HepG2 (cell line): ENCODE measurements around the gene ESR2. TPM values are rescaled to one million over a fixed set of nuclear protein-coding genes. Genes with fewer than 3 reads are reported as not detected.

Experiments used
- ATAC-seq: fragments of 200-7000 bp; cut with Tn5 transposase; 3 replicates; pipeline ENCODE4 v1.9.1; 2020; ENCODE audit warnings: mild to moderate bottlenecking, moderate library complexity
- BruUV-seq: library from RNA; stranded (reverse); fragments of 400-500 nt; replicated peaks from 2 replicates; lab custom pipeline; 2021; lab: Mats Ljungman, UMichigan
- CTCF ChIA-PET: fragments of 300-600 bp; formaldehyde crosslinking; extraction: SDS; loops from one replicate; lab custom pipeline; 2021; ENCODE audit warnings: low total read pairs, inconsistent platforms, low intra/inter-chr PET ratio; lab: Yijun Ruan, JAX
- POLR2A ChIA-PET: fragments of 350-600 bp; sonication (Branson Sonifier 250); formaldehyde crosslinking; loops from one replicate; lab custom pipeline; 2020; ENCODE audit warnings: antibody characterized with exemption, inconsistent platforms; lab: Yijun Ruan, JAX
- DNase-seq: peaks from one replicate; pipeline ENCODE4 v3.0.0-alpha.2; 2015; ENCODE audit warnings: low spot score
- FAIRE-seq: peaks from 3 replicates; lab custom pipeline; 2011; peaks lifted over from hg19 to GRCh38; lab: Jason Lieb, UNC
- H2AFZ ChIP-seq: one replicate; pipeline ENCODE4 v1.6.1; 2011; ENCODE audit warnings: low read length, inconsistent platforms
- H3K27ac ChIP-seq: fragments of 300-600 bp; 3 replicates; pipeline ENCODE4 v1.8.0; 2011; ENCODE audit warnings: mixed run types, mild to moderate bottlenecking, mixed read lengths, low read length, inconsistent platforms; ENCODE audit not compliant: insufficient read depth; ENCODE audit errors: extremely low read length
- H3K27me3 ChIP-seq, 2 experiments: fragments of 200-600 bp in 1 of 2; 2 replicates in 1 of 2; 3 replicates in 1 of 2; pipeline versions ENCODE4 v1.6.0 to v1.8.0; 2011; ENCODE audit warnings: low read length in 2 of 2, mild to moderate bottlenecking in 2 of 2, moderate library complexity in 2 of 2, inconsistent platforms in 1 of 2; ENCODE audit not compliant: insufficient read depth in 2 of 2, control insufficient read depth in 1 of 2
- H3K36me3 ChIP-seq, 2 experiments: fragments of 200-600 bp in 1 of 2; replicated peaks in 1 of 2; 2 replicates in 1 of 2; 3 replicates in 1 of 2; pipeline versions ENCODE4 v1.5.1 to v1.8.0; 2011; ENCODE audit warnings: low read length in 2 of 2, inconsistent platforms in 1 of 2; ENCODE audit not compliant: insufficient read depth in 2 of 2, control insufficient read depth in 1 of 2
- H3K4me1 ChIP-seq: 2 replicates; pipeline ENCODE4 v1.5.1; 2012; ENCODE audit warnings: low read length, inconsistent platforms; ENCODE audit not compliant: insufficient read depth
- H3K4me2 ChIP-seq: 2 replicates; pipeline ENCODE4 v1.6.0; 2011; ENCODE audit warnings: low read depth, low read length, inconsistent platforms
- H3K4me3 ChIP-seq, 3 experiments: fragments of 200-600 bp in 1 of 3; sonication (generic), shearing (Covaris generic) in 1 of 3; replicated peaks in 1 of 3; 2 replicates each; pipeline ENCODE4 v1.5.1; 2011 to 2016; ENCODE audit warnings: low read length in 3 of 3, inconsistent platforms in 2 of 3, low read depth in 2 of 3, mild to moderate bottlenecking in 2 of 3, control low read depth in 1 of 3, mixed read lengths in 1 of 3; ENCODE audit not compliant: insufficient read depth in 1 of 3
- H3K79me2 ChIP-seq: one replicate; pipeline ENCODE4 v1.6.1; 2011; ENCODE audit warnings: low read length, inconsistent platforms; ENCODE audit not compliant: insufficient read depth
- H3K9ac ChIP-seq: 2 replicates; pipeline ENCODE4 v1.6.0; 2011; ENCODE audit warnings: mild to moderate bottlenecking, low read depth, low read length, inconsistent platforms; ENCODE audit not compliant: insufficient read depth
- H3K9me3 ChIP-seq: 2 replicates; pipeline ENCODE4 v1.5.1; 2012; ENCODE audit warnings: mild to moderate bottlenecking, low read length
- H4K20me1 ChIP-seq: 2 replicates; pipeline ENCODE4 v1.6.0; 2011; ENCODE audit warnings: inconsistent platforms, mild to moderate bottlenecking, low read length, moderate library complexity; ENCODE audit not compliant: insufficient read depth
- ADNP ChIP-seq: sonication (generic); formaldehyde crosslinking; IDR thresholded peaks from 2 replicates; pipeline ENCODE4 v1.4.0; 2020; ENCODE audit warnings: missing genetic modification reagents
- BCLAF1 ChIP-seq: fragments of 450-650 bp; IDR thresholded peaks from 2 replicates; pipeline ENCODE4 v1.6.1; 2017; ENCODE audit warnings: mild to moderate bottlenecking
- DPF2 ChIP-seq: sonication (generic); formaldehyde crosslinking; IDR thresholded peaks from 2 replicates; pipeline ENCODE4 v1.4.0; 2020; ENCODE audit warnings: mild to moderate bottlenecking, low read depth, missing genetic modification reagents, borderline replicate concordance
- FIP1L1 ChIP-seq: fragments of 200-400 bp; formaldehyde crosslinking; IDR thresholded peaks from 2 replicates; pipeline ENCODE4 v1.6.1; 2018; ENCODE audit warnings: low read depth, mild to moderate bottlenecking, low read length, moderate library complexity, borderline replicate concordance; ENCODE audit not compliant: insufficient read depth
- FOXP4 ChIP-seq: sonication (generic); formaldehyde crosslinking; IDR thresholded peaks from 2 replicates; pipeline ENCODE4 v1.4.0; 2020; ENCODE audit warnings: missing genetic modification reagents
- HMG20A ChIP-seq: IDR thresholded peaks from 2 replicates; pipeline ENCODE4 v1.6.1; 2016; ENCODE audit warnings: borderline replicate concordance
- HOXA3 ChIP-seq: sonication (generic); formaldehyde crosslinking; IDR thresholded peaks from 2 replicates; pipeline ENCODE4 v1.5.0; 2020; ENCODE audit warnings: missing genetic modification reagents
- MEF2D ChIP-seq: sonication (generic); formaldehyde crosslinking; IDR thresholded peaks from 2 replicates; pipeline ENCODE4 v1.5.1; 2020; ENCODE audit warnings: mild to moderate bottlenecking, missing genetic modification reagents
- PREB ChIP-seq: sonication (generic); formaldehyde crosslinking; IDR thresholded peaks from 2 replicates; pipeline ENCODE4 v1.4.0; 2020; ENCODE audit warnings: missing genetic modification reagents
- RAD21 ChIP-seq: fragments of 450-650 bp; formaldehyde crosslinking; IDR thresholded peaks from 2 replicates; pipeline ENCODE4 v1.5.0; 2020; ENCODE audit warnings: mild to moderate bottlenecking
- SYNCRIP ChIP-seq: fragments of 200-400 bp; formaldehyde crosslinking; IDR thresholded peaks from 2 replicates; pipeline ENCODE4 v1.6.1; 2018; ENCODE audit warnings: mild to moderate bottlenecking, low read depth, low read length; ENCODE audit not compliant: insufficient read depth
- THYN1 ChIP-seq: sonication (generic); formaldehyde crosslinking; IDR thresholded peaks from 2 replicates; pipeline ENCODE4 v1.8.1; 2023; ENCODE audit warnings: low read depth, mild to moderate bottlenecking, moderate library complexity, missing genetic modification reagents, borderline replicate concordance
- ZEB1 ChIP-seq: IDR thresholded peaks from 2 replicates; pipeline ENCODE4 v1.6.1; 2012; ENCODE audit warnings: mild to moderate bottlenecking, low read depth, inconsistent platforms; ENCODE audit not compliant: insufficient replicate concordance
- ZNF121 ChIP-seq: sonication (generic); formaldehyde crosslinking; IDR thresholded peaks from 2 replicates; pipeline ENCODE4 v1.5.0; 2020; ENCODE audit warnings: mild to moderate bottlenecking, missing genetic modification reagents
- ZNF253 ChIP-seq: sonication (generic); formaldehyde crosslinking; IDR thresholded peaks from 2 replicates; pipeline ENCODE4 v1.8.0; 2022; ENCODE audit warnings: mild to moderate bottlenecking, missing genetic modification reagents, borderline replicate concordance
- ZNF501 ChIP-seq: sonication (generic); formaldehyde crosslinking; IDR thresholded peaks from 2 replicates; pipeline ENCODE4 v1.5.1; 2020; ENCODE audit warnings: mild to moderate bottlenecking, moderate library complexity, missing genetic modification reagents
- ZNF546 ChIP-seq: sonication (generic); formaldehyde crosslinking; conservative IDR thresholded peaks from 2 replicates; pipeline ENCODE4 v1.8.1; 2023; ENCODE audit warnings: mild to moderate bottlenecking, missing genetic modification reagents
- ZNF780A ChIP-seq: sonication (generic); formaldehyde crosslinking; IDR thresholded peaks from 2 replicates; pipeline ENCODE4 v1.8.0; 2022; ENCODE audit warnings: mild to moderate bottlenecking, missing genetic modification reagents, moderate library complexity
- WGBS: methylation state at CpG from one replicate; pipeline ENCODE4 v1.1.6; 2017; ENCODE audit warnings: low lambda C conversion rate; 5-methylcytosine and 5-hydroxymethylcytosine counted together
- in situ Hi-C: cut with HindIII; loops from 2 replicates; pipeline ENCODE4 v1.10.0; 2017; ENCODE audit warnings: low pct_unique_long_range_greater_than_20kb; ENCODE audit not compliant: extremely low pct_ligation_motif_present
- intact Hi-C: fragments of 100-400 bp; cut with micrococcal nuclease; formaldehyde crosslinking; loops from one replicate; pipeline ENCODE4 v1.10.0; 2022; ENCODE audit not compliant: unreplicated experiment
- polyA plus RNA-seq, 8 experiments: library from polyadenylated mRNA; depleted of rRNA in 3 of 8; stranded (reverse) in 7 of 8; unstranded in 1 of 8; fragments of >200 nt; fragmentation: Illumina TruSeq in 4 of 8; extraction: Trizol in 4 of 8; gene quantifications; 2 replicates each; pipeline versions ENCODE4 v1.2.1 to v1.2.3, GENCODE V29; 2011 to 2016; ENCODE audit warnings: low read depth in 4 of 8, missing spikeins in 1 of 8, mixed read lengths in 1 of 8; ENCODE audit not compliant: insufficient read depth in 1 of 8
- total RNA-seq, 5 experiments: library from RNA; depleted of rRNA; stranded (reverse); fragments of >200 nt; fragmentation: Illumina TruSeq; extraction: Trizol; gene quantifications; 2 replicates each; pipeline ENCODE4 v1.2.3, GENCODE V29; 2016; ENCODE audit warnings: low read depth in 1 of 5

ESR2 gene
- total and polyA plus RNA-seq, 2 of the 13 experiments (the other 11 are each of a cell fraction or from before 2014, with no cell fraction given) = 0.01 to 0.04 TPM

- TF ChIP-seq ZNF253 (CRISPR knock-in tag) (no peak), ZNF546 (no peak), ZNF780A (CRISPR knock-in tag) (no peak), BCLAF1 (no peak), HMG20A (CRISPR knock-in tag) (no peak), ADNP (CRISPR knock-in tag) (no peak), FOXP4 (CRISPR knock-in tag) (no peak), HOXA3 (no peak)
Observed at GRCh38 chr14:64232944-64233343, 61.2 kb downstream of the ESR2 start (continued).

- Histone ChIP-seq H3K4me2 (no peak overlapping the region), H3K27me3 (no peaks in the 10 kb centered on the region; a peak in 1 of 5 replicates), H3K79me2 (no peaks in the 10 kb centered on the region), H3K4me3 (no peak overlapping the region), H4K20me1 (no peaks in the 10 kb centered on the region), H3K4me1 (no peaks in the 10 kb centered on the region), H2AFZ (no peak overlapping the region), H3K36me3 (no peaks in the 10 kb centered on the region; a peak in 1 of 5 replicates), H3K9ac (no peak overlapping the region), H3K27ac (no peak overlapping the region), H3K9me3 (no peaks in the 10 kb centered on the region)
- FAIRE-seq = no peak
- in situ Hi-C loops = no loop called here
- BruUV-seq = no TSS peak
- intact Hi-C loops = no loop called here
- CTCF ChIA-PET = no interaction called here
- DNase-seq = no peak
- WGBS = 77% methylated on average over 8 of the region's 9 CpGs
- POLR2A ChIA-PET = no interaction called here
- no peak for ATAC-seq
- no peak for TF ChIP-seq ZNF121
- TF ChIP-seq SYNCRIP = no peak
- no peak for TF ChIP-seq DPF2 (CRISPR knock-in tag)
- TF ChIP-seq RAD21 (CRISPR knock-in tag) = no peak
- TF ChIP-seq FIP1L1 = no peak
- no peak for TF ChIP-seq ZNF501 (CRISPR knock-in tag)
- TF ChIP-seq ZEB1 = no peak
- no peak for TF ChIP-seq MEF2D (CRISPR knock-in tag)
- no peak for TF ChIP-seq THYN1 (CRISPR knock-in tag)
- TF ChIP-seq PREB (CRISPR knock-in tag) = no peak
Observed at GRCh38 chr14:64232095-64232838, 61.9 kb downstream of the ESR2 start.
